IMR-90 (cell line): ENCODE results near the gene CXCL11.

Experiments used
- CEBPB ChIP-seq: IDR thresholded peaks from 2 replicates; pipeline ENCODE4 v1.6.1; 2012; ENCODE audit warnings: low read depth, low read length, improper control_type of control experiment
- CTCF ChIP-seq: conservative IDR thresholded peaks from 2 replicates; pipeline ENCODE4 v1.5.1; 2012; ENCODE audit warnings: mild to moderate bottlenecking, low read depth, low read length, improper control_type of control experiment
- MAFK ChIP-seq: IDR thresholded peaks from 2 replicates; pipeline ENCODE4 v1.6.1; 2012; ENCODE audit warnings: low read depth, low read length, improper control_type of control experiment
- MXI1 ChIP-seq: IDR thresholded peaks from 2 replicates; pipeline ENCODE4 v1.6.1; 2012; ENCODE audit warnings: low read depth, mild to moderate bottlenecking, low read length, moderate library complexity, borderline replicate concordance
- POLR2A ChIP-seq: IDR thresholded peaks from 2 replicates; pipeline ENCODE4 v1.6.1; 2012; ENCODE audit warnings: mild to moderate bottlenecking, low read depth, low read length
- SMC3 ChIP-seq: fragments of 150-350 bp; IDR thresholded peaks from 2 replicates; pipeline ENCODE4 v1.6.1; 2016; ENCODE audit warnings: low read depth, mild to moderate bottlenecking, antibody characterized with exemption, low read length, moderate library complexity
- USF2 ChIP-seq: fragments of 150-350 bp; IDR thresholded peaks from 2 replicates; pipeline ENCODE4 v1.6.1; 2017; ENCODE audit warnings: mild to moderate bottlenecking, antibody characterized with exemption, low read length, low read depth

- TF ChIP-seq CTCF (no peak), CEBPB (no peak), USF2 (no peak), POLR2A (no peak), SMC3 (no peak), MAFK (no peak), MXI1 (no peak)
These were observed 30.7 kb upstream of the CXCL11 start for GRCh38 chr4:76066546-76066945.
